HepG2 (cell line): ENCODE results near the gene TRIO. TPM values are rescaled to one million over a fixed set of nuclear protein-coding genes. Genes with fewer than 3 reads are reported as not detected.
A peak's percentile ranks its signal among the peaks of the same experiment; 100 is the strongest.

Experiments
- AGO2 ChIP-seq: fragments of 200-400 bp; formaldehyde crosslinking; optimal IDR thresholded peaks from 2 replicates; pipeline ENCODE3; 2017; ENCODE audit warnings: mild to moderate bottlenecking, low read depth, low read length, moderate library complexity
- ARNTL ChIP-seq: sonication (generic); formaldehyde crosslinking; IDR thresholded peaks from 2 replicates; pipeline ENCODE4 v1.4.0; 2020; ENCODE audit warnings: mild to moderate bottlenecking, missing genetic modification reagents
- CSRNP2 ChIP-seq: sonication (generic); formaldehyde crosslinking; conservative IDR thresholded peaks from 2 replicates; pipeline ENCODE4 v1.8.0; 2022; ENCODE audit warnings: low read depth, missing genetic modification reagents
- CTCF ChIP-seq: sonication (generic); formaldehyde crosslinking; IDR thresholded peaks from 2 replicates; pipeline ENCODE4 v1.5.0; 2020; ENCODE audit warnings: mild to moderate bottlenecking, missing genetic modification reagents, moderate library complexity
- FIP1L1 ChIP-seq: fragments of 200-400 bp; formaldehyde crosslinking; IDR thresholded peaks from 2 replicates; pipeline ENCODE4 v1.6.1; 2018; ENCODE audit warnings: low read depth, mild to moderate bottlenecking, low read length, moderate library complexity, borderline replicate concordance; ENCODE audit not compliant: insufficient read depth
- FOXP4 ChIP-seq: sonication (generic); formaldehyde crosslinking; IDR thresholded peaks from 2 replicates; pipeline ENCODE4 v1.4.0; 2020; ENCODE audit warnings: missing genetic modification reagents
- GATAD2A ChIP-seq: IDR thresholded peaks from 2 replicates; pipeline ENCODE4 v1.6.1; 2016
- GZF1 ChIP-seq: sonication (generic); formaldehyde crosslinking; IDR thresholded peaks from 2 replicates; pipeline ENCODE4 v1.5.1; 2020; ENCODE audit warnings: mild to moderate bottlenecking, missing genetic modification reagents
- MIXL1 ChIP-seq: IDR thresholded peaks from 2 replicates; pipeline ENCODE4 v1.6.1; 2016
- PREB ChIP-seq: sonication (generic); formaldehyde crosslinking; IDR thresholded peaks from 2 replicates; pipeline ENCODE4 v1.4.0; 2020; ENCODE audit warnings: missing genetic modification reagents
- RXRB ChIP-seq: IDR thresholded peaks from 2 replicates; pipeline ENCODE4 v1.6.1; 2016; ENCODE audit warnings: borderline replicate concordance, missing genetic modification reagents, missing compliant biosample characterization
- ZBTB2 ChIP-seq: sonication (generic); formaldehyde crosslinking; IDR thresholded peaks from 2 replicates; pipeline ENCODE4 v1.8.0; 2022; ENCODE audit warnings: low read depth, missing genetic modification reagents
- ZNF235 ChIP-seq: sonication (generic); formaldehyde crosslinking; IDR thresholded peaks from 2 replicates; pipeline ENCODE4 v1.8.1; 2023; ENCODE audit warnings: mild to moderate bottlenecking, missing genetic modification reagents, borderline replicate concordance
- ZNF280D ChIP-seq: sonication (generic); formaldehyde crosslinking; IDR thresholded peaks from 2 replicates; pipeline ENCODE4 v1.5.1; 2020; ENCODE audit warnings: mild to moderate bottlenecking, missing genetic modification reagents
- ZNF362 ChIP-seq: sonication (generic); formaldehyde crosslinking; IDR thresholded peaks from 2 replicates; pipeline ENCODE4 v1.4.0; 2020; ENCODE audit warnings: missing genetic modification reagents, mild to moderate bottlenecking, borderline replicate concordance
- ZNF615 ChIP-seq: sonication (generic); formaldehyde crosslinking; IDR thresholded peaks from 2 replicates; pipeline ENCODE4 v1.5.0; 2020; ENCODE audit warnings: mild to moderate bottlenecking, missing genetic modification reagents, borderline replicate concordance
- polyA plus RNA-seq, 8 experiments: library from polyadenylated mRNA; depleted of rRNA in 3 of 8; stranded (reverse) in 7 of 8; unstranded in 1 of 8; fragments of >200 nt; fragmentation: Illumina TruSeq in 4 of 8; extraction: Trizol in 4 of 8; gene quantifications; 2 replicates each; pipeline versions ENCODE4 v1.2.1 to v1.2.3, GENCODE V29; 2011 to 2016; ENCODE audit warnings: low read depth in 4 of 8, missing spikeins in 1 of 8, mixed read lengths in 1 of 8; ENCODE audit not compliant: insufficient read depth in 1 of 8
- total RNA-seq, 5 experiments: library from RNA; depleted of rRNA; stranded (reverse); fragments of >200 nt; fragmentation: Illumina TruSeq; extraction: Trizol; gene quantifications; 2 replicates each; pipeline ENCODE4 v1.2.3, GENCODE V29; 2016; ENCODE audit warnings: low read depth in 1 of 5

Gene TRIO
- total and polyA plus RNA-seq, 2 of the 13 experiments (the other 11 are each of a cell fraction or from before 2014, with no cell fraction given): 45.2 to 45.9 TPM

- no peak for TF ChIP-seq ZNF615 (CRISPR knock-in tag)
- peak; percentile 49; the same call in 1 of the 2 replicates for TF ChIP-seq ARNTL (CRISPR knock-in tag)
- TF ChIP-seq CTCF (CRISPR knock-in tag): 0 out of 2 replicates have a peak, but pooled peaks have one; percentile 4
- TF ChIP-seq AGO2: no peak
- TF ChIP-seq RXRB (CRISPR knock-in tag): 0 out of 2 replicates have a peak, but pooled peaks have one; percentile 10
- no peak for TF ChIP-seq FIP1L1
- TF ChIP-seq MIXL1 (CRISPR knock-in tag): no peak
- TF ChIP-seq PREB (CRISPR knock-in tag): no peak
- TF ChIP-seq GZF1 (CRISPR knock-in tag): no peak
- peak; percentile 23; the same call in 1 of the 2 replicates for TF ChIP-seq GATAD2A
- no peak for TF ChIP-seq CSRNP2 (CRISPR knock-in tag)
- 0 out of 2 replicates have a peak, but pooled peaks have one; percentile 7 for TF ChIP-seq FOXP4 (CRISPR knock-in tag)
- TF ChIP-seq ZBTB2 (CRISPR knock-in tag): no peak
- no peak for TF ChIP-seq ZNF235 (CRISPR knock-in tag)
- no peak for TF ChIP-seq ZNF362
- TF ChIP-seq ZNF280D (CRISPR knock-in tag): no peak
These were observed 6.6 kb downstream of the TRIO start (continued) for GRCh38 chr5:14149672-14150274.
